KMS-11 (cell line): Measurements from ENCODE around the gene EPS15.

Experiments used
- H2AFZ ChIP-seq: fragments of 200-600 bp; sonication (generic); 2 replicates; pipeline ENCODE4 v1.6.1; 2016; ENCODE audit warnings: antibody characterized with exemption, mixed run types, low read depth
- H3K27ac ChIP-seq: fragments of 200-600 bp; sonication (generic); 2 replicates; pipeline ENCODE4 v1.6.1; 2016; ENCODE audit warnings: mild to moderate bottlenecking, mixed run types
- H3K27me3 ChIP-seq: fragments of 200-600 bp; sonication (generic); 2 replicates; pipeline ENCODE4 v1.6.1; 2017; ENCODE audit warnings: mild to moderate bottlenecking, low read depth, mixed run types, moderate library complexity; ENCODE audit not compliant: insufficient read depth
- H3K36me3 ChIP-seq: fragments of 200-600 bp; sonication (generic); 2 replicates; pipeline ENCODE4 v1.6.1; 2017; ENCODE audit warnings: mild to moderate bottlenecking, mixed run types; ENCODE audit not compliant: insufficient read depth
- H3K4me1 ChIP-seq: fragments of 200-600 bp; sonication (generic); 2 replicates; pipeline ENCODE4 v1.6.1; 2016; ENCODE audit warnings: mild to moderate bottlenecking, low read depth, mixed run types; ENCODE audit not compliant: poor library complexity, severe bottlenecking
- H3K4me2 ChIP-seq: fragments of 200-600 bp; sonication (generic); 2 replicates; pipeline ENCODE4 v1.7.0; 2016; ENCODE audit warnings: mild to moderate bottlenecking, mixed run types
- H3K4me3 ChIP-seq: fragments of 200-600 bp; sonication (generic); IDR thresholded peaks from 2 replicates; pipeline ENCODE4 v1.6.1; 2017; ENCODE audit warnings: low read depth, low read length, mixed read lengths; ENCODE audit not compliant: insufficient read depth
- H3K79me2 ChIP-seq: fragments of 200-600 bp; sonication (generic); 2 replicates; pipeline ENCODE4 v1.6.1; 2016; ENCODE audit warnings: low read depth, mixed run types; ENCODE audit not compliant: insufficient read depth
- H3K9ac ChIP-seq: fragments of 200-600 bp; sonication (generic); 2 replicates; pipeline ENCODE4 v1.6.1; 2016; ENCODE audit warnings: mild to moderate bottlenecking, mixed run types
- H4K20me1 ChIP-seq: fragments of 200-600 bp; sonication (generic); 2 replicates; pipeline ENCODE4 v1.6.1; 2016; ENCODE audit warnings: mild to moderate bottlenecking, mixed run types; ENCODE audit not compliant: insufficient read depth
- CTCF ChIP-seq: fragments of 200-600 bp; sonication (generic); conservative IDR thresholded peaks from 2 replicates; pipeline ENCODE4 v1.6.1; 2017; ENCODE audit warnings: low read depth, mild to moderate bottlenecking, antibody characterized with exemption, low read length, moderate library complexity, mixed read lengths

The EPS15 gene

GRCh38 chr1:51373898-51374297, 145.2 kb downstream of the EPS15 start:
- TF ChIP-seq CTCF = no peak
- Histone ChIP-seq H4K20me1 (no peaks in the 10 kb centered on the region), H3K9ac (no peak overlapping the region), H3K4me3 (no peak overlapping the region), H3K79me2 (no peaks in the 10 kb centered on the region), H2AFZ (no peak overlapping the region), H3K36me3 (no peaks in the 10 kb centered on the region), H3K27ac (no peak overlapping the region), H3K4me2 (no peak overlapping the region), H3K27me3 (no peaks in the 10 kb centered on the region), H3K4me1 (no peaks in the 10 kb centered on the region)

GRCh38 chr1:51372561-51372960, 146.5 kb downstream of the EPS15 start:
- H4K20me1 ChIP-seq = no peaks in the 10 kb centered on the region
- H3K79me2 ChIP-seq = no peaks in the 10 kb centered on the region
- no peaks in the 10 kb centered on the region for H3K36me3 ChIP-seq
- no peak for TF ChIP-seq CTCF
- H3K4me1 ChIP-seq = no peaks in the 10 kb centered on the region
- no peak overlapping the region for H3K4me3 ChIP-seq
- no peaks in the 10 kb centered on the region for H3K27me3 ChIP-seq
- H2AFZ ChIP-seq = no peak overlapping the region
- no peak overlapping the region for H3K27ac ChIP-seq
- no peak overlapping the region for H3K4me2 ChIP-seq
- H3K9ac ChIP-seq = no peak overlapping the region

GRCh38 chr1:51369171-51369570, 149.9 kb downstream of the EPS15 start:
- H3K36me3 ChIP-seq = no peaks in the 10 kb centered on the region
- H3K4me1 ChIP-seq = no peaks in the 10 kb centered on the region
- no peaks in the 10 kb centered on the region for H4K20me1 ChIP-seq

GRCh38 chr1:51365774-51366173, 153.3 kb downstream of the EPS15 start:
- H3K4me3 ChIP-seq = no peak overlapping the region
- no peaks in the 10 kb centered on the region for H3K36me3 ChIP-seq
- H2AFZ ChIP-seq = no peak overlapping the region
- H3K79me2 ChIP-seq = no peaks in the 10 kb centered on the region
- H3K4me2 ChIP-seq = no peak overlapping the region
- H3K27me3 ChIP-seq = no peaks in the 10 kb centered on the region
- no peaks in the 10 kb centered on the region for H3K4me1 ChIP-seq
- no peak overlapping the region for H3K27ac ChIP-seq
- no peak for TF ChIP-seq CTCF
- no peak overlapping the region for H3K9ac ChIP-seq
- H4K20me1 ChIP-seq = no peaks in the 10 kb centered on the region

More at GRCh38 chr1:51369171-51369570, 149.9 kb downstream of the EPS15 start:
- H3K27me3 ChIP-seq = no peaks in the 10 kb centered on the region
- no peak overlapping the region for H3K27ac ChIP-seq
- no peak overlapping the region for H3K4me3 ChIP-seq
- no peak for TF ChIP-seq CTCF
- no peaks in the 10 kb centered on the region for H3K79me2 ChIP-seq
- no peak overlapping the region for H2AFZ ChIP-seq
- no peak overlapping the region for H3K9ac ChIP-seq
- no peak overlapping the region for H3K4me2 ChIP-seq

- no peaks in the 10 kb centered on the region for H3K4me1 ChIP-seq
- no peak overlapping the region for H2AFZ ChIP-seq
- no peaks in the 10 kb centered on the region for H4K20me1 ChIP-seq
- H3K36me3 ChIP-seq = no peaks in the 10 kb centered on the region
- H3K4me2 ChIP-seq = no peak overlapping the region
- no peak overlapping the region for H3K4me3 ChIP-seq
- no peak overlapping the region for H3K27ac ChIP-seq
- no peak for TF ChIP-seq CTCF
- H3K27me3 ChIP-seq = no peaks in the 10 kb centered on the region
- no peaks in the 10 kb centered on the region for H3K79me2 ChIP-seq
- H3K9ac ChIP-seq = no peak overlapping the region
Observed at GRCh38 chr1:51359879-51360278, 159.2 kb downstream of the EPS15 start.
